ENCODE results near the gene C2orf81. TPM values are rescaled to one million over a fixed set of nuclear protein-coding genes. Genes with fewer than 3 reads are reported as not detected.
A peak's percentile ranks its signal among the peaks of the same experiment; 100 is the strongest.

The C2orf81 gene
- total RNA-seq, 1 experiment from 2014 or later = 2.9 TPM

- TF ChIP-seq GTF2I (CRISPR knock-in tag; conservative IDR thresholded peaks at IDR 0.05) = no peak
- TF ChIP-seq, protein P1, sequence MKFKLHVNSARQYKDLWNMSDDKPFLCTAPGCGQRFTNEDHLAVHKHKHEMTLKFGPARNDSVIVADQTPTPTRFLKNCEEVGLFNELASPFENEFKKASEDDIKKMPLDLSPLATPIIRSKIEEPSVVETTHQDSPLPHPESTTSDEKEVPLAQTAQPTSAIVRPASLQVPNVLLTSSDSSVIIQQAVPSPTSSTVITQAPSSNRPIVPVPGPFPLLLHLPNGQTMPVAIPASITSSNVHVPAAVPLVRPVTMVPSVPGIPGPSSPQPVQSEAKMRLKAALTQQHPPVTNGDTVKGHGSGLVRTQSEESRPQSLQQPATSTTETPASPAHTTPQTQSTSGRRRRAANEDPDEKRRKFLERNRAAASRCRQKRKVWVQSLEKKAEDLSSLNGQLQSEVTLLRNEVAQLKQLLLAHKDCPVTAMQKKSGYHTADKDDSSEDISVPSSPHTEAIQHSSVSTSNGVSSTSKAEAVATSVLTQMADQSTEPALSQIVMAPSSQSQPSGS (CRISPR knock-in tag; IDR thresholded peaks at IDR 0.05; ENCODE audit: borderline replicate concordance, low read depth) = no peak
- no peak for TF ChIP-seq E2F4 (CRISPR knock-in tag; IDR thresholded peaks at IDR 0.05; ENCODE audit: borderline replicate concordance, low read depth)
- no peak for TF ChIP-seq CREM (CRISPR knock-in tag; IDR thresholded peaks at IDR 0.05)
- TF ChIP-seq, protein P2, sequence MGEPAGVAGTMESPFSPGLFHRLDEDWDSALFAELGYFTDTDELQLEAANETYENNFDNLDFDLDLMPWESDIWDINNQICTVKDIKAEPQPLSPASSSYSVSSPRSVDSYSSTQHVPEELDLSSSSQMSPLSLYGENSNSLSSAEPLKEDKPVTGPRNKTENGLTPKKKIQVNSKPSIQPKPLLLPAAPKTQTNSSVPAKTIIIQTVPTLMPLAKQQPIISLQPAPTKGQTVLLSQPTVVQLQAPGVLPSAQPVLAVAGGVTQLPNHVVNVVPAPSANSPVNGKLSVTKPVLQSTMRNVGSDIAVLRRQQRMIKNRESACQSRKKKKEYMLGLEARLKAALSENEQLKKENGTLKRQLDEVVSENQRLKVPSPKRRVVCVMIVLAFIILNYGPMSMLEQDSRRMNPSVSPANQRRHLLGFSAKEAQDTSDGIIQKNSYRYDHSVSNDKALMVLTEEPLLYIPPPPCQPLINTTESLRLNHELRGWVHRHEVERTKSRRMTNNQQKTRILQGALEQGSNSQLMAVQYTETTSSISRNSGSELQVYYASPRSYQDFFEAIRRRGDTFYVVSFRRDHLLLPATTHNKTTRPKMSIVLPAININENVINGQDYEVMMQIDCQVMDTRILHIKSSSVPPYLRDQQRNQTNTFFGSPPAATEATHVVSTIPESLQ (CRISPR knock-in tag; IDR thresholded peaks at IDR 0.05) = no peak
Observed at GRCh38 chr2:74416778-74417177, 4.6 kb downstream of the C2orf81 start (continued).

GRCh38 chr2:74415762-74416395 lies 5.5 kb downstream of the C2orf81 start:
- Mint-ChIP-seq H3K27me3 (ENCODE audit: low read depth) (peaks cover 76% of the 10 kb centered on the region), H3K9me3 (no peaks in the 10 kb centered on the region), H3K27ac (no peak overlapping the region), H3K36me3 (no peaks in the 10 kb centered on the region), H3K4me1 (peaks cover 13% of the 10 kb centered on the region), H3K4me3 (peak overlapping the region; percentile 63)
- DNase-seq (ENCODE audit: low spot score) (peak; percentile 62), ATAC-seq (peak; percentile 15)
- ChIA-PET POLR2A (interaction anchor here (1.1 to 1.3 kb wide), 2 partner anchors 25 to 42 kb away, joined by 3 to 10 read pairs; no protein-coding TSS in a partner anchor), CTCF (interaction anchor here (0.7 to 2.5 kb wide), 6 partner anchors 24 to 81 kb away, joined by 3 to 14 read pairs (median 5); partner anchors contain the start of gene WBP1)
- TF ChIP-seq, protein P3, sequence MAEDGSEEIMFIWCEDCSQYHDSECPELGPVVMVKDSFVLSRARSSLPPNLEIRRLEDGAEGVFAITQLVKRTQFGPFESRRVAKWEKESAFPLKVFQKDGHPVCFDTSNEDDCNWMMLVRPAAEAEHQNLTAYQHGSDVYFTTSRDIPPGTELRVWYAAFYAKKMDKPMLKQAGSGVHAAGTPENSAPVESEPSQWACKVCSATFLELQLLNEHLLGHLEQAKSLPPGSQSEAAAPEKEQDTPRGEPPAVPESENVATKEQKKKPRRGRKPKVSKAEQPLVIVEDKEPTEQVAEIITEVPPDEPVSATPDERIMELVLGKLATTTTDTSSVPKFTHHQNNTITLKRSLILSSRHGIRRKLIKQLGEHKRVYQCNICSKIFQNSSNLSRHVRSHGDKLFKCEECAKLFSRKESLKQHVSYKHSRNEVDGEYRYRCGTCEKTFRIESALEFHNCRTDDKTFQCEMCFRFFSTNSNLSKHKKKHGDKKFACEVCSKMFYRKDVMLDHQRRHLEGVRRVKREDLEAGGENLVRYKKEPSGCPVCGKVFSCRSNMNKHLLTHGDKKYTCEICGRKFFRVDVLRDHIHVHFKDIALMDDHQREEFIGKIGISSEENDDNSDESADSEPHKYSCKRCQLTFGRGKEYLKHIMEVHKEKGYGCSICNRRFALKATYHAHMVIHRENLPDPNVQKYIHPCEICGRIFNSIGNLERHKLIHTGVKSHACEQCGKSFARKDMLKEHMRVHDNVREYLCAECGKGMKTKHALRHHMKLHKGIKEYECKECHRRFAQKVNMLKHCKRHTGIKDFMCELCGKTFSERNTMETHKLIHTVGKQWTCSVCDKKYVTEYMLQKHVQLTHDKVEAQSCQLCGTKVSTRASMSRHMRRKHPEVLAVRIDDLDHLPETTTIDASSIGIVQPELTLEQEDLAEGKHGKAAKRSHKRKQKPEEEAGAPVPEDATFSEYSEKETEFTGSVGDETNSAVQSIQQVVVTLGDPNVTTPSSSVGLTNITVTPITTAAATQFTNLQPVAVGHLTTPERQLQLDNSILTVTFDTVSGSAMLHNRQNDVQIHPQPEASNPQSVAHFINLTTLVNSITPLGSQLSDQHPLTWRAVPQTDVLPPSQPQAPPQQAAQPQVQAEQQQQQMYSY (CRISPR knock-in tag; IDR thresholded peaks at IDR 0.05) = no peak
- TF ChIP-seq FOXJ3 (CRISPR knock-in tag; IDR thresholded peaks at IDR 0.05; ENCODE audit: borderline replicate concordance) = no peak
- TF ChIP-seq, protein P2 (CRISPR knock-in tag; IDR thresholded peaks at IDR 0.05) = no peak
- TF ChIP-seq, protein P4, sequence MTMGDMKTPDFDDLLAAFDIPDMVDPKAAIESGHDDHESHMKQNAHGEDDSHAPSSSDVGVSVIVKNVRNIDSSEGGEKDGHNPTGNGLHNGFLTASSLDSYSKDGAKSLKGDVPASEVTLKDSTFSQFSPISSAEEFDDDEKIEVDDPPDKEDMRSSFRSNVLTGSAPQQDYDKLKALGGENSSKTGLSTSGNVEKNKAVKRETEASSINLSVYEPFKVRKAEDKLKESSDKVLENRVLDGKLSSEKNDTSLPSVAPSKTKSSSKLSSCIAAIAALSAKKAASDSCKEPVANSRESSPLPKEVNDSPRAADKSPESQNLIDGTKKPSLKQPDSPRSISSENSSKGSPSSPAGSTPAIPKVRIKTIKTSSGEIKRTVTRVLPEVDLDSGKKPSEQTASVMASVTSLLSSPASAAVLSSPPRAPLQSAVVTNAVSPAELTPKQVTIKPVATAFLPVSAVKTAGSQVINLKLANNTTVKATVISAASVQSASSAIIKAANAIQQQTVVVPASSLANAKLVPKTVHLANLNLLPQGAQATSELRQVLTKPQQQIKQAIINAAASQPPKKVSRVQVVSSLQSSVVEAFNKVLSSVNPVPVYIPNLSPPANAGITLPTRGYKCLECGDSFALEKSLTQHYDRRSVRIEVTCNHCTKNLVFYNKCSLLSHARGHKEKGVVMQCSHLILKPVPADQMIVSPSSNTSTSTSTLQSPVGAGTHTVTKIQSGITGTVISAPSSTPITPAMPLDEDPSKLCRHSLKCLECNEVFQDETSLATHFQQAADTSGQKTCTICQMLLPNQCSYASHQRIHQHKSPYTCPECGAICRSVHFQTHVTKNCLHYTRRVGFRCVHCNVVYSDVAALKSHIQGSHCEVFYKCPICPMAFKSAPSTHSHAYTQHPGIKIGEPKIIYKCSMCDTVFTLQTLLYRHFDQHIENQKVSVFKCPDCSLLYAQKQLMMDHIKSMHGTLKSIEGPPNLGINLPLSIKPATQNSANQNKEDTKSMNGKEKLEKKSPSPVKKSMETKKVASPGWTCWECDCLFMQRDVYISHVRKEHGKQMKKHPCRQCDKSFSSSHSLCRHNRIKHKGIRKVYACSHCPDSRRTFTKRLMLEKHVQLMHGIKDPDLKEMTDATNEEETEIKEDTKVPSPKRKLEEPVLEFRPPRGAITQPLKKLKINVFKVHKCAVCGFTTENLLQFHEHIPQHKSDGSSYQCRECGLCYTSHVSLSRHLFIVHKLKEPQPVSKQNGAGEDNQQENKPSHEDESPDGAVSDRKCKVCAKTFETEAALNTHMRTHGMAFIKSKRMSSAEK (CRISPR knock-in tag; IDR thresholded peaks at IDR 0.05; ENCODE audit: borderline replicate concordance) = no peak
- TF ChIP-seq ARID4B (CRISPR knock-in tag; IDR thresholded peaks at IDR 0.05; ENCODE audit: borderline replicate concordance) = no peak
- TF ChIP-seq NFYB (CRISPR knock-in tag; conservative IDR thresholded peaks at IDR 0.05; ENCODE audit: low read depth) = no peak
- TF ChIP-seq RELA (CRISPR knock-in tag; IDR thresholded peaks at IDR 0.05; ENCODE audit: borderline replicate concordance) = 0 out of 2 replicates have a peak, but pooled peaks have one; percentile 25
- 0 out of 2 replicates have a peak, but pooled peaks have one; percentile 40 for TF ChIP-seq FOXP1 (CRISPR knock-in tag; IDR thresholded peaks at IDR 0.05; ENCODE audit: borderline replicate concordance)
- TF ChIP-seq ZNF263 (CRISPR knock-in tag; IDR thresholded peaks at IDR 0.05; ENCODE audit: low read depth) = no peak
- no peak for TF ChIP-seq CREB1 (CRISPR knock-in tag; IDR thresholded peaks at IDR 0.05)

Data from WTC11 (cell line).